Ovary (tissue), 9 donors: ENCODE data around the gene RGS16. TPM values are rescaled to one million over a fixed set of nuclear protein-coding genes. Genes with fewer than 3 reads are reported as not detected.
A peak's percentile ranks its signal among the peaks of the same experiment; 100 is the strongest.

ENCODE experiments used
- DNase-seq, 5 donors: peaks; one replicate each; pipeline ENCODE4 v3.0.0-alpha.2; 2019 to 2020
- H3K27ac ChIP-seq, 2 donors: fragments of 200-600 bp; one replicate each; pipeline versions ENCODE4 v1.5.1 to v1.8.0; 2019 to 2022
- H3K27me3 ChIP-seq: fragments of 200-600 bp; one replicate; pipeline ENCODE4 v1.8.0; 2022
- H3K36me3 ChIP-seq: fragments of 200-600 bp; sonication (generic); one replicate; pipeline ENCODE4 v1.5.1; 2019
- H3K4me1 ChIP-seq: one replicate; pipeline ENCODE4 v1.8.1; 2013; ENCODE audit warnings: mild to moderate bottlenecking, moderate library complexity; ENCODE audit not compliant: insufficient read depth
- H3K4me3 ChIP-seq: fragments of 200-600 bp; sonication (generic); one replicate; pipeline ENCODE4 v1.5.1; 2017
- H3K9me3 ChIP-seq, 2 donors: fragments of 200-600 bp in 1 of 2; sonication (generic) in 1 of 2; one replicate each; pipeline versions ENCODE4 v1.5.1 to v1.8.1; 2013 to 2019; ENCODE audit warnings: mild to moderate bottlenecking in 1 of 2, moderate library complexity in 1 of 2
- CTCF ChIP-seq, 3 donors: fragments of 450-650 bp in 2 of 3; fragments of 200-600 bp in 1 of 3; IDR thresholded peaks; one replicate each; pipeline versions ENCODE4 v1.5.1 to v1.8.0; 2016 to 2022; ENCODE audit warnings: antibody characterized with exemption in 3 of 3, mild to moderate bottlenecking in 1 of 3
- EP300 ChIP-seq: sonication (generic); formaldehyde crosslinking; IDR thresholded peaks from one replicate; pipeline ENCODE4 v1.6.1; 2017; ENCODE audit warnings: antibody characterized with exemption
- POLR2A ChIP-seq: fragments of 450-650 bp; IDR thresholded peaks from one replicate; pipeline ENCODE4 v1.6.1; 2017; ENCODE audit warnings: antibody characterized with exemption, mild to moderate bottlenecking, moderate library complexity
- WGBS, 3 donors: extraction: QIAGEN DNeasy Blood & Tissue Kit in 1 of 3; methylation state at CpG; one replicate each; pipeline versions ENCODE4 v1.1.5 to v1.1.7; 2013 to 2017; 5-methylcytosine and 5-hydroxymethylcytosine counted together
- intact Hi-C, 4 donors: fragments of 100-400 bp; cut with DNase I; formaldehyde crosslinking; loops; one replicate each; pipeline versions ENCODE4 v1.11.0 to v1.15.1; 2022 to 2023
- polyA plus RNA-seq, 2 donors: library from polyadenylated mRNA; stranded (reverse); fragments of 200-250 nt in 1 of 2; fragments of 350-450 nt in 1 of 2; fragmentation: Illumina TruSeq in 1 of 2; extraction: RNeasy Lipid Tissue Mini Kit (QIAGEN cat#74804) in 1 of 2; gene quantifications; one replicate each; pipeline ENCODE4 v1.2.3, GENCODE V29; 2013 to 2014
- total RNA-seq, 7 donors: library from RNA; depleted of rRNA in 2 of 7; stranded (reverse); fragments of >200 nt in 2 of 7; fragmentation: NEBNext Ultra II Directional in 3 of 7; extraction: Animal tissue kit (Norgen Biotek cat#: 25700) in 3 of 7; gene quantifications; one replicate each; pipeline versions ENCODE4 v1.1.0 to v1.2.4, GENCODE V29; 2016 to 2023
- donor health status: DM: no; HTN: no; CAD: no; lungs with moderate emphysema.
- donor health status: DM: no; HTN: no; CAD: no.
- donor health status: Bipolar disorder and iron deficiency.
- donor health status: DM: yes; HTN: yes; CAD: no.
- donor health status: DM: no; HTN: no; CAD: no.
- donor health status: DM: yes; HTN: yes; CAD: no.

Gene RGS16
- total and polyA plus RNA-seq, 9 donors: 1.1 to 7.4 (median 3.3) TPM

- H3K4me3 ChIP-seq: no peak overlapping the region
- intact Hi-C loops: loop anchor here in 3 of 4 donors (5.0 to 10.0 kb wide), 3 partner anchors 185 to 505 kb away; partner anchors contain the start of gene TEDDM1 (in 1 of the 3)
- H3K9me3 ChIP-seq: no peaks in the 10 kb centered on the region
- peaks cover under 1% of the 10 kb centered on the region for H3K4me1 ChIP-seq
- H3K27ac ChIP-seq: peak overlapping the region in 1 of 2 donors; percentile 95
- H3K27me3 ChIP-seq: no peaks in the 10 kb centered on the region
- WGBS, 3 donors: 76 to 83% (median 76%) methylated on average over 3 of the region's 3 CpGs
- H3K36me3 ChIP-seq: no peaks in the 10 kb centered on the region
- DNase-seq: no peak
- TF ChIP-seq CTCF (IDR thresholded peaks at IDR 0.05): no peak
- no peak for TF ChIP-seq EP300
- TF ChIP-seq POLR2A: no peak
These were observed 14.7 kb downstream of the RGS16 start for GRCh38 chr1:182589520-182589919.

- Histone ChIP-seq H3K9me3 (no peaks in the 10 kb centered on the region), H3K4me1 (peaks cover 4% of the 10 kb centered on the region), H3K36me3 (no peaks in the 10 kb centered on the region), H3K27me3 (no peaks in the 10 kb centered on the region), H3K4me3 (peak within 1 kb of the TSS; percentile 65), H3K27ac (peak within 1 kb of the TSS; percentile 69 to 95)
- TF ChIP-seq POLR2A: peak; percentile 77
- TF ChIP-seq EP300: no peak
- intact Hi-C loops: loop anchor here in 3 of 4 donors (5.0 to 10.0 kb wide), 3 partner anchors 184 to 504 kb away; partner anchors contain the start of gene TEDDM1 (in 1 of the 3)
- 1 to 4% (median 2%) methylated on average over 20 of the region's 20 CpGs for WGBS, 3 donors
- DNase-seq: peak; percentile 78 to 83 (median 81)
These were observed 15.4 kb downstream of the RGS16 start, which contains the start of gene RNASEL for GRCh38 chr1:182588500-182589396. RNASEL (minus strand) TSS chr1:182589256; CDS start chr1:182586806, 2,450 bp downstream.

- 32 to 45% (median 37%) methylated on average over 4 of the region's 4 CpGs for WGBS, 3 donors
- Histone ChIP-seq H3K27me3 (no peaks in the 10 kb centered on the region), H3K4me3 (peak overlapping the region; percentile 65), H3K4me1 (peaks cover 5% of the 10 kb centered on the region), H3K9me3 (no peaks in the 10 kb centered on the region), H3K27ac (peak overlapping the region; percentile 69 to 95), H3K36me3 (no peaks in the 10 kb centered on the region)
- intact Hi-C loops: loop anchor here in 3 of 4 donors (5.0 to 10.0 kb wide), 3 partner anchors 183 to 503 kb away; partner anchors contain the start of gene TEDDM1 (in 1 of the 3)
- TF ChIP-seq POLR2A (no peak), CTCF (IDR thresholded peaks at IDR 0.05) (no peak), EP300 (no peak)
- no peak for DNase-seq
These were observed 16.3 kb downstream of the RGS16 start for GRCh38 chr1:182587666-182588499.

- 0 to 1% (median 0%) methylated on average over 1 of the region's 1 CpG for WGBS, 3 donors
- Histone ChIP-seq H3K4me1 (peaks cover 5% of the 10 kb centered on the region), H3K36me3 (no peaks in the 10 kb centered on the region), H3K4me3 (no peak overlapping the region), H3K27ac (no peak overlapping the region), H3K9me3 (no peaks in the 10 kb centered on the region), H3K27me3 (no peaks in the 10 kb centered on the region)
- no peak for DNase-seq
- TF ChIP-seq POLR2A: no peak
- TF ChIP-seq CTCF (IDR thresholded peaks at IDR 0.05): no peak
- no peak for TF ChIP-seq EP300
- intact Hi-C loops: loop anchor here in 3 of 4 donors (5.0 to 10.0 kb wide), 3 partner anchors 182 to 502 kb away; partner anchors contain the start of gene TEDDM1 (in 1 of the 3)
These were observed 17.1 kb downstream of the RGS16 start for GRCh38 chr1:182587093-182587492.
